ENCODE results near the gene BORCS8. TPM values are rescaled to one million over a fixed set of nuclear protein-coding genes. Genes with fewer than 3 reads are reported as not detected.

The BORCS8 gene
- total RNA-seq, 2 experiments from 2014 or later: 34.2 to 35.8 TPM

DNA sequence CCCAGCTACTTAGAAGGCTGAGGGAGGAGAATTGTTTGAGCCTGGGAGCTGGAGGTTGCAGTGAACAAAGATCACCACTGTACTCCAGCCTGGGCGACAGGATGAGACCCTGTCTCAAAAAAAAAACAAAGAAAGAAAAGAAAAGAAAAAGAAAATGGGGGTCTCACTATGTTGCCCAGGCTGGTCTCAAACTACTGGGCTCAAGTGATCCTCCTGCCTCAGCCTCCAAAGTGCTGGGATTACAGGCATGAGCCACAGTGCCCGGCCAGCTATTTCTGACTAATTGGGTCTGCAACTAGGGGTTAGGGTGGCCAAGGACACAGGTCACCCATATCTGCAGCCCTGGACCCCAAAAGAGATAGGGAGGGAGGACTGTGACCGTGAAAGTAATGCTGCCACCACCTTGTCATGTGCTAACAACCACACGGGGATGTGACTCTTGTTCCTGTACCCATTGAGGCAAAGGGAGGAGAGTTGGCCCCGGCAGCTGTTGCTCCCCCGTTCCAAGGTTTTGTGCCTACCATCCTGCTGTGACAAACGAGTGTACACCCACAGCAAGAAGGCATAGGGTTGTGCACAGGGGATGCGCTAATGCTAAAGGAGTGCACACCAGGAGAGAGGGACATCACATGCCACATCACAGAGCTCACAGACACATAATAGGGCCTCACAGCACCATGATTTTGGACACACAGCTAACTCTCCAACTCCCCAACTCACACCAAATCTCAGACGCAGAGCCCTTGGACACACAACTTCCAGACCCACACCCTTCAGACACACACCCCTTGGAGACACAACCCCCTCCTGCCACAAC, 22.5 kb downstream of the BORCS8 start:
- ChIA-PET CTCF (interaction anchor here (0.6 kb wide), 2 partner anchors 8 to 10 kb away, joined by 3 read pairs; no protein-coding TSS in a partner anchor), POLR2A (no interaction called here)
- peaks cover 2% of the 10 kb centered on the region for H3K36me3 Mint-ChIP-seq (ENCODE audit: low read depth)
- H3K27me3 Mint-ChIP-seq: no peaks in the 10 kb centered on the region
- no peaks in the 10 kb centered on the region for H3K9me3 Mint-ChIP-seq
- H3K27ac Mint-ChIP-seq: no peak overlapping the region
- H3K4me1 Mint-ChIP-seq: peaks cover 15% of the 10 kb centered on the region
- H3K4me3 Mint-ChIP-seq: no peak overlapping the region
- DNase-seq: no peak

DNA sequence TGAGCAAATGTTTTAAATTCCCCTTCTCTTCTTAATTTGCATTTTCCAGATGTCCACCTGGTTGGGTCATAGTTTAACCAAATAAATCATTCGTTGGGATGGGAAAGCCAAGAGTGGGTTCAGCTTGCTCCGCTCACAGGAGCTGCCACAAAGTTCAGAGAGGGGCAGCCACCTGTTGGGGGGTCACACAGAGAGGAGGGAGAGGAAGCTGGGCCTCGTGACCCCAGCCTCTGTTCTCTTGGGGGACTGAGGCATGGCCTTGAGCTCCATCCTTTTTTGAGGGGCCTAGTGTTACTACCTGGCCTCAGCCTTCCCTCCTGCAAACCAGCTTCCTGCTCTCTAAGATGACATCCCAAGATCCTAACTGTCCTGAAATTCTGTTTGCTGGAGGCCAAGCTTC, 24.3 kb downstream of the BORCS8 start:
- Mint-ChIP-seq H3K4me3 (no peak overlapping the region), H3K9me3 (no peaks in the 10 kb centered on the region), H3K27ac (no peak overlapping the region), H3K36me3 (ENCODE audit: low read depth) (peaks cover 2% of the 10 kb centered on the region), H3K4me1 (peaks cover 14% of the 10 kb centered on the region), H3K27me3 (no peaks in the 10 kb centered on the region)
- POLR2A ChIA-PET: no interaction called here
- DNase-seq: no peak
- CTCF ChIA-PET: no interaction called here

DNA sequence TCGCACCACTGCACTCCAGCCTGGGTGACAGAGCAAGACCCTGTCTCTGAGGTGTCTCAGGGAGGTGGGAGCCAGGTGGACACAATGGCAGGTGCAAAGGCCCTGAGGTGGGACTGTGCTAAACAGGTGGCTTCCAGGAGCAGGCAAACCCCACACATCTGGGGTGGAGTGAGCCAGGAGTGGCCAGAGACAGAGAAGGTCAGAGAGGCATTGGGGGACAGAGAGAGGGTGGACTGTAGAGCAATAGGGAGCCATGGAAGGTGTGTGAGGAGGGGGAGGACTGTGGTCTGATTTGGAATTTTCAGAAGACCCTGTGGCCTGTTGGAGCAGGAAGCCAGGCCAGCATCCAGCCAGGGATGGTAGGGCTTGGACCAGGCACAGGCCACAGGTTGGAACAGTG, 26.6 kb downstream of the BORCS8 start:
- Mint-ChIP-seq H3K4me3 (no peak overlapping the region), H3K27me3 (no peaks in the 10 kb centered on the region), H3K9me3 (no peaks in the 10 kb centered on the region), H3K27ac (no peak overlapping the region), H3K4me1 (peaks cover 11% of the 10 kb centered on the region), H3K36me3 (ENCODE audit: low read depth) (peaks cover 4% of the 10 kb centered on the region)
- POLR2A ChIA-PET: no interaction called here
- CTCF ChIA-PET: no interaction called here
- no peak for DNase-seq

- CTCF ChIA-PET: interaction anchor here (0.6 kb wide), 1 partner anchor 785 kb away, joined by 3 read pairs; no protein-coding TSS in a partner anchor
- DNase-seq: no peak
- H3K36me3 Mint-ChIP-seq (ENCODE audit: low read depth): peaks cover 2% of the 10 kb centered on the region
- POLR2A ChIA-PET: no interaction called here
- no peak overlapping the region for H3K27ac Mint-ChIP-seq
- H3K27me3 Mint-ChIP-seq: no peaks in the 10 kb centered on the region
- H3K9me3 Mint-ChIP-seq: no peaks in the 10 kb centered on the region
- peaks cover 2% of the 10 kb centered on the region for H3K4me1 Mint-ChIP-seq
- no peak overlapping the region for H3K4me3 Mint-ChIP-seq
These were observed 29.5 kb downstream of the BORCS8 start for GRCh38 chr19:19162495-19162894.

- CTCF ChIA-PET: interaction anchor here (3.1 kb wide), 1 partner anchor 14 kb away, joined by 14 read pairs; no protein-coding TSS in a partner anchor
- Mint-ChIP-seq H3K27me3 (no peaks in the 10 kb centered on the region), H3K9me3 (no peaks in the 10 kb centered on the region), H3K36me3 (ENCODE audit: low read depth) (peaks cover 4% of the 10 kb centered on the region), H3K4me1 (peaks cover 2% of the 10 kb centered on the region), H3K4me3 (no peak overlapping the region), H3K27ac (no peak overlapping the region)
- DNase-seq: no peak
- POLR2A ChIA-PET: no interaction called here
These were observed 31.4 kb downstream of the BORCS8 start for GRCh38 chr19:19160461-19161035.

- ChIA-PET CTCF (interaction anchor here (0.6 to 3.1 kb wide), 5 partner anchors 10 to 217 kb away, joined by 3 to 14 read pairs (median 3); partner anchors contain the start of gene MEF2B), POLR2A (interaction anchor here (0.6 kb wide), 1 partner anchor 91 kb away, joined by 4 read pairs; no protein-coding TSS in a partner anchor)
- DNase-seq: no peak
- Mint-ChIP-seq H3K36me3 (ENCODE audit: low read depth) (peaks cover 6% of the 10 kb centered on the region), H3K27me3 (no peaks in the 10 kb centered on the region), H3K9me3 (no peaks in the 10 kb centered on the region), H3K4me1 (peaks cover 2% of the 10 kb centered on the region), H3K4me3 (no peak overlapping the region), H3K27ac (no peak overlapping the region)
These were observed 32.4 kb downstream of the BORCS8 start for GRCh38 chr19:19159534-19159933.

DNA sequence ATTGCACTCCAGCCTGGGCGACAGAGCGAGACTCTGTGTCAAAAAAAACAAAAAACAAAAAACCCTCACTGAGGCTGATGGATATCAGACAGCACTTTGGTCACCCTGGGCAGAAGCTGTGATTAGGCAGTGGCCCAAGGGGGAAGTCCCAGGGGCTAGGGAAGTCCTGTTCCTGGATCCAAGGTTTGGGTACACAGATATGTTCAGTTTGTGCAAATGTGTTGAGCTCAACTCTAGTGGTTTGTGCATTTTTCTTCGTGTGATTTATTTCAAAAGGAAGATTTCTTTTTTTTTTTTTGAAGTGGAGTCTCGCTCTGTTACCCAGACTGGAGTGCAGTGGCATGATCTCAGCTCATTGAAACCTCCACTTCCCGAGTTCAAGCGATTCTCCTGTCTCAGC, 34.1 kb downstream of the BORCS8 start:
- H3K4me3 Mint-ChIP-seq: no peak overlapping the region
- peaks cover 6% of the 10 kb centered on the region for H3K36me3 Mint-ChIP-seq (ENCODE audit: low read depth)
- ChIA-PET CTCF (interaction anchor here (0.7 to 3.0 kb wide), 5 partner anchors 11 to 500 kb away, joined by 3 to 12 read pairs (median 4); no protein-coding TSS in a partner anchor), POLR2A (interaction anchor here (0.6 kb wide), 1 partner anchor 9 kb away, joined by 4 read pairs; no protein-coding TSS in a partner anchor)
- no peaks in the 10 kb centered on the region for H3K9me3 Mint-ChIP-seq
- no peak overlapping the region for H3K27ac Mint-ChIP-seq
- no peaks in the 10 kb centered on the region for H3K27me3 Mint-ChIP-seq
- H3K4me1 Mint-ChIP-seq: peaks cover 2% of the 10 kb centered on the region
- DNase-seq: no peak

GRCh38 chr19:19155495-19156219, 36.3 kb downstream of the BORCS8 start:
- H3K4me3 Mint-ChIP-seq: no peak overlapping the region

GRCh38 chr19:19154768-19155494, 37.0 kb downstream of the BORCS8 start:
- Mint-ChIP-seq H3K27me3 (no peaks in the 10 kb centered on the region), H3K4me1 (no peaks in the 10 kb centered on the region), H3K9me3 (no peaks in the 10 kb centered on the region), H3K36me3 (ENCODE audit: low read depth) (peaks cover 4% of the 10 kb centered on the region), H3K4me3 (no peak overlapping the region), H3K27ac (no peak overlapping the region)
- CTCF ChIA-PET: interaction anchor here (3.0 kb wide), 1 partner anchor 8 kb away, joined by 11 read pairs; no protein-coding TSS in a partner anchor
- DNase-seq: no peak
- POLR2A ChIA-PET: no interaction called here

More at GRCh38 chr19:19155495-19156219, 36.3 kb downstream of the BORCS8 start:
- H3K27ac Mint-ChIP-seq: no peak overlapping the region
- ChIA-PET CTCF (interaction anchor here (1.4 to 3.0 kb wide), 3 partner anchors 9 to 34 kb away, joined by 3 to 12 read pairs (median 11); no protein-coding TSS in a partner anchor), POLR2A (interaction anchor here (0.6 kb wide), 1 partner anchor 138 kb away, joined by 4 read pairs; no protein-coding TSS in a partner anchor)
- DNase-seq: no peak
- peaks cover 4% of the 10 kb centered on the region for H3K36me3 Mint-ChIP-seq (ENCODE audit: low read depth)
- no peaks in the 10 kb centered on the region for H3K4me1 Mint-ChIP-seq
- H3K9me3 Mint-ChIP-seq: no peaks in the 10 kb centered on the region
- H3K27me3 Mint-ChIP-seq: no peaks in the 10 kb centered on the region

DNA sequence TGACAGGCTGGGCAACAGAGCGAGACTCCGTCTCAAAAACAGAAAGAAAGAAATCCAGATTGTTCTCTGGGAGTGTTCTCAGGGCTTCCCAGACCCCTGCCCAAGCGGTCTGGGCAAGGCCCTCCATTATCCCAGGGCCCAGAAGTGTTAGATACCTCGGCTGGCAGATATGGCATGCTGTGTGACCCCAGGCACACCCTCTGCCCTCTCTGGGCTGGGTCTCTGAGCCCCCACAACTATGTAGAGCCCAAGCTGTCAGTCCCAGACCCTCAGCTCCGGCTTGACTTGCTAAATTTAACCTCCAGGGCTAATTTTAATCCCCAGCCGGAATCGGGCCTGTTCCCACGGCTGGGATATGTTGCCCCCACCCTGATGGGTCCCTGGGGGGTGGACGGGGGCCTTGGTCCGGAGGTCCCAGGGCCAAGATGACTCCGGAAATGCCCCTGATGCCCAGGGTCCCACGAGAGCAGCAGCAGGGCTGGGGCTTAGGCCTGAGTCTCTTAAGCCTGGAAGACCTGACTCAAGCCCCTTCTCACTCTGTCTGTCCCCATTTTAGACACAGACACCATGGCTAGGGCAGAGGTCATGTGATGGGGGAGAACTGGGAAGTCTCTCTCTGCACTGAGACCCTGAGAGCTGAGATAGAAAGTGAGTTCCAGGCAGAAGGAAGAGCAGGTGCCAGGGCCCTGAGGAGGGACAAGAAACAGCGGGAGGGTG, 39.1 kb downstream of the BORCS8 start:
- peaks cover 4% of the 10 kb centered on the region for H3K36me3 Mint-ChIP-seq (ENCODE audit: low read depth)
- CTCF ChIA-PET: interaction anchor here (1.3 kb wide), 1 partner anchor 22 kb away, joined by 6 read pairs; no protein-coding TSS in a partner anchor

DNA sequence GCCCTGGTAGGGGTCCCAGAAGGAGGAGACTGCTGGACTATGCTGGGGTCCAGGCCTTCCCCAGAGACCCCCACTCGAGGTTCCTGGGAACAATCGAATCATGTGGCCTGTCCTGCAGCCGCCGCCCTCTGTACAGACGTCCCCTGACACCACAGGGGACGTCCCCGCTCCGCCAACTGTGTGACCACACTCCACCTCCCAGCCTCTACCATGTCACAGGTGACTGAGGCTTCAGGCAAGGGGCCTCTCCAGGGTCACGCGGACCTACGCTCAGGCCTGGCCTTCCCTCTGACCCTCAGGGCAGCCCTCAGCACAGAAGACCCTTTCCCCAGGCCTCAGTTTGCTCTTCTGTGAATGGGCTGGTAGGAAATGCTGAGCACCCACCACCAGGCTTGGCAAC, 40.5 kb downstream of the BORCS8 start:
- H3K9me3 Mint-ChIP-seq: no peaks in the 10 kb centered on the region
- ChIA-PET POLR2A (no interaction called here), CTCF (no interaction called here)
- no peaks in the 10 kb centered on the region for H3K4me1 Mint-ChIP-seq
- no peak overlapping the region for H3K4me3 Mint-ChIP-seq
- no peak overlapping the region for H3K27ac Mint-ChIP-seq
- H3K27me3 Mint-ChIP-seq: no peaks in the 10 kb centered on the region
- peaks cover 4% of the 10 kb centered on the region for H3K36me3 Mint-ChIP-seq (ENCODE audit: low read depth)
- no peak for DNase-seq

More for the DNA sequence above, 39.1 kb downstream of the BORCS8 start:
- H3K4me3 Mint-ChIP-seq: no peak overlapping the region
- no peak for DNase-seq
- POLR2A ChIA-PET: no interaction called here
- no peaks in the 10 kb centered on the region for H3K27me3 Mint-ChIP-seq
- H3K27ac Mint-ChIP-seq: no peak overlapping the region
- H3K4me1 Mint-ChIP-seq: no peaks in the 10 kb centered on the region
- H3K9me3 Mint-ChIP-seq: no peaks in the 10 kb centered on the region

All from activated CD4-positive, alpha-beta T cell treated with anti-CD3 and anti-CD28 coated beads, Interleukin-2, amount 10 ng/mL, durations not matched to agents 7 days and 5 days (primary cell).